Right kidney (tissue), 1 donor: Measurements from ENCODE around the gene PISD.

Experiments used
- DNase-seq: peaks from one replicate; pipeline ENCODE4 v3.0.0-alpha.2; 2016

The PISD gene

DNA sequence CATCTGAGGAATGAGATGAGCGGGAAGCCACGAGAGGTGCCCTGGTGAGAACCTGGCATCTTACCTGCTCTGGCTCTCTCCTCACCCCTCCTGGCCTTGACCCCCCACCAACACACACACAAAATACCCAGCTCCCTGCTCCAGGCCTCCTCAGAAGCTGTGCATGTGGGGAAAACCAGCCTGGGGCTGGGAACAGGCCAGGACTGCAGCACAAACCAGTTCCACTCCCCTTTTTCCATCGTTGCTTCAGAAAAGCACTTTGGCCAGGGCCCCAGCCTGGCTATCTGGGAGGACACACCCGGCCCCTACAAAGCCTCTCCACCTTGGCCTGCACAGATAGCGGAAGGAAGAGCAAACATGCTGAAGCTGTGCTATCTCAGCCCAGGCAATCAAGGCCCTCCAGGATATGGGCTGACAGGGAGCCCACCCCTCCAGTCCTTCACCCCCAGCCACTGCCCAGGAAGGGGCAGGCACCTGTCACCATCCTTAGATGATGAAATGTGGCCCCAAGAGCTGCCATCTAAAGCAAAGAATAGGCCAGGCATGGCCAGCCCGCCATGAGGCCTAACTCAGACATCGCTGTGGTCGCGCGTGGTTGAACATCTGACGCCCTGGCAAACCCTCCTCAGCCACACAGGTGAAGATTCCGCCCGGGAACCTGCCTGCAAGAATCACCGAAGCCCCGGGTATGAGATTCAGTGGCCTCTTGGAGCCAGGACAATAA is 35.4 kb downstream of the PISD start:
- DNase-seq, result no peak

DNA sequence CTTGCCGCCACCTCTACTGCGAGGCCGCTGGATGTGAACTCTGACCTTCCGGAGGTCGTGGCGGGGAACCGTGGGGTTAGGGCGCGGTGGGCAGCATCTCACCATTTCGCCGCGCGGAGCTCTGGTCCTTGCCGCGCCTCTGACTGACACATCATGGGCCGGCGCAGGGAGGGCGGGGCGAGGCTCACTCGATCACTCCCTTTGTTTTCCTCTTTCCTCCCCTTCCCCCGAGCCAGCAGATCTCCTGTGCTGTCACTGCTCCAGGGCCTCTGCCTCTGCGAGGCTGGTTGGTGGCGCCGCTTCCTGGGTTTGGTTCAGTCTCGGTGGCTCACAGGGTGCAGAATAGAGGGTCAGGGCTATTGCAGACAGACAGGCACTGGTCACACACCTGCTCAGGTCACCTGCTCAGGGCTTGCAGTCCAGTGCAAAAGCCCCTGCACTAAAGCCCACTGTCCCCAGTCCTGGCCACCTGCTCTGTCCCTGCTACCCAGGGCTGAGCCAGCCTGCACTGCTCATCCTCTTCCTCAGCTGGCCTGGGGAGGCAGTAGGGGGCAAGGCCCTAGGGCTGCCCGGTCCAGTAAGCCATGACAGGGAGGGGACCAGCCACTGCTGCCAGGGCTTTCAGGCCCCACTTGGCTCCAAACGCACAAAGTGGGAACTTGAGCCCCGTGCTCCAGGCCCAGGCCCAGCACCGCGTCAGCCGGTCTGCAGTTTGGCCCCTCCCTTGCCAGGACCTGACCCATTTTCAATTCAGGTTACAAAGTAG is 36.2 kb downstream of the PISD start:
- DNase-seq, result peak; percentile 42

DNA sequence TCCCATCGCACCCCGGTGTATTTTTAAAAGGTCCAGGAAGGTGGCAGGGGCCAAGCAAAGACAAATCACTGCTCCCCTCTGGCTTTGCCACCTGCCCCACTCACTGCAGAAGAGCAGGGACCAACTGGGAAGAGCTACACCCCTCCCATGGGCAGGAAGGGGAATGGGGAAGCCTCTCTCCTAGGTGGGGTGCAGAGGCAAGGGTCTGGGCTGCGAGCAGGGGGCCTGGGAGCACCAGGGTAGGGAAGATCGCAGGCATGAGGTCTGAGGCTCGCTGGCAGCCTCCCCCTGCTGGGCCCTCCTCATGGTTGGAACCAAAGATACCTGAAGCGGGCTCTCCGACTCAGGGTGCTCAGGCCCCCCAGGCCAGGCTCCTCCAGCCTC is 36.8 kb downstream of the PISD start:
- no peak for DNase-seq

DNA sequence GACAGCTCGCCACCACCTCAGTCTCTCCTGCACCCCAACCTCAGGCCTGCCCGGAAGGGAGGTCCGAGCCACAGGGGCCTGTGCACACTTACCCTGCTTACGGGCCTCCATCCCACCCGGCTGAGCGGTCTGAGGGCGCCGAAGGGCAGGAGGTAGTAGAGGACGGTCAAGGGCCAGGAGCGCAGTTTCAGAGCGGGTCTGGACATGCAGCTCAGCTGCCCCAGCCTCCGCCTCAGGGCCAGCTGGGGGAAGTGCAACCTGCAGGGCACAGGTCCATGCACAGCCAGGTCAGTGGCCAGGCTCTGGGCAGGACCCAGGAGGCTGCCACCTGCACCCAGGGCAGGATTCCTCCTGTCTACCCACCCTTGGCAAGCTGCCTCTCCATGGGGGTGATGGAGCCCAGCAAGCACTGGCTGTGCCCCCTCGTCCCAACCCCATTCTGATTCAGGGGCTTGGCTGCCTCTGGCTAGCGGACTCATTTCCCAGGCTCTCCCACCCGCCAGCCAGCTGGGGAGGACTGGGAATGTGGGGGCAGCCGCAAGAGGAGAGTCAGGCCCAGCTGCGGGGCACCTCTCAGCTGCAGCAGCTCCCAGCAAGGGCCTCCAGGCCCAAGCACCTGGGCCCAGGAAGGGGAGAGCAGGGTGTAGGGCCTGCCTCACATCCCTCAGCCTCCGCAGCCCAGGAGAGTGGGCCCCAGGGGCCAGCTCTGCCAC is 38.3 kb downstream of the PISD start:
- no peak for DNase-seq

DNA sequence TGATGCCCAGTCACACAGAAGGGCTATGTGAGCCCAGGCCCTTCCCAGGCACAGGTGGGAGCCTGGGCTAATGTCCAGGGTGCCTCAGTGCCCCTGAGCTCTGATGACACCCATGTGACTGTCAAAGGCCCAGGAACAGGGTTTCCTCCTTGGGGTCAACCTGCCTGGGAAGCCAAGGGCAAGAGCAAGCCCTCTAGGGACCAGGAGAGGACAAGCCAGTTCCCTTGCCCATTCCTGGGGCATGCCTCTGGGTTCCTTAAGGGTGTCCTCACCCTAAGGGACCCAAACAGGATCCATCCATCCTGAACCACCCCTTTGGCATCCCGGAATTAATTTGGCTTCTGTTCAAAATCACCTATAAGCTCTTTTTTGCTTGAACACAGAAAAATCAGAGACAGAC is 39.0 kb downstream of the PISD start:
- DNase-seq, result no peak

DNA sequence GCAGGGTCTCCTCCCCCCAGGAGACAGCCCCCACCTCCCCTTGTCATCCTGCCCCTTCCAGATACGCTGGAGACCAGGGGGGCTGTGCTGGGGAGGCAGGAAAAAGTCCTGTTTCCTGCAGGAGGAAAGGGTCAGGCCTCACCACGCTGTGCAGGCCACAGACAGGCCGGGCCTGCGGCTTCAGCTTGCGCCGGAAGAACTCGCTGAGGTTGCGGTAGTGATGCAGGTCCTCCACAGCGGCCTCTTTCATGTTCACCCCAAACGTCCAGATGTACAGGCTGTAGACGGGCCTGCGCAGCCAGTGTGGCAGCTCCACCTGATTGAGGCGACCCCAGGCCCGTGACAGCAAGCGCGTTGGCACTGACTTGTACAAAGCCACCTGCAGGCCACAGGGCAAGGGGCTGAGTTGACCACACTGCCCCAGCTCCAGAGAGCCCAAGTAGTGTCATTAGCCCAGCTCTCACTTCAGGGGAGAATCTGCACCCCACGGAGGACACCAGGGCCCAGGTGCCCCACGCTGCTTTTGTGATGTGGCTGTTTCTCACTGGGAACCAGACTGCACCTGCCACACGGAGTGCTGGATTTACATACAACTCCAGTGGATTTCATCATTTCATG is 40.4 kb downstream of the PISD start:
- DNase-seq, result no peak

DNA sequence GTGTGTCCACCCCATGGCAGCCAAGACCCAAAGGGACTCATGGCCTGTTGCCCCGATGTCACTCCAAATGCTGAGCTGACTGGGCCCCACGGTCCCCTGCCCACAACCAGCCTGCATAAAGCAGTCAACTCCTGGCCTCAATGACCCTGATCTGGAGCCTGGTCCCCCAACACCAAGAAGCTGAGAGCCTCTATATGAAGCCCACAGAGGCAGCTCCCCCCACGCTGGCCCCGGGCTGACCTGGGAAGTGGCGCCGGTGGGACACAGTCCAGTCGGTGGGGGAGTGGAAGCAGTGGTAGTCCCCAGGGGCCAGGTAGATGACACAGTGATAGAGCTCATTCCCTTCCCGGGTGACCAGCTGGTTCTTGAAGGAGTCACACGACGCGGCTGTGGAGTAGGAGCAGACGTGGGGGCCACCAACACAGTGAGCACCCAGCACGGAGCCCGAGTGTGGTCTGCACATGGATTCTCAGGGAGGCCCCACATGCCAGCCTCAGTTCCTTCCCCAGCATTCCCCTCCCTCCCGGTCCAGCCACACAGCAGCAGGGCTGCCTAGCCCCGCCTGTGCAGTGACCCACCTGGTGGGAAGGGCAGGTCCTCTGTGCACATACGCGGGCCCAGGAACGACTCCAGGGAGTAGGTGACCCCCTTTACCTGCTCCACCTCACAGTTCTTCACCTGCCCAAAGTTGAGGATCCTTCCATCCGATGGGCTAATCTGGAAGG is 41.1 kb downstream of the PISD start:
- no peak for DNase-seq

DNA sequence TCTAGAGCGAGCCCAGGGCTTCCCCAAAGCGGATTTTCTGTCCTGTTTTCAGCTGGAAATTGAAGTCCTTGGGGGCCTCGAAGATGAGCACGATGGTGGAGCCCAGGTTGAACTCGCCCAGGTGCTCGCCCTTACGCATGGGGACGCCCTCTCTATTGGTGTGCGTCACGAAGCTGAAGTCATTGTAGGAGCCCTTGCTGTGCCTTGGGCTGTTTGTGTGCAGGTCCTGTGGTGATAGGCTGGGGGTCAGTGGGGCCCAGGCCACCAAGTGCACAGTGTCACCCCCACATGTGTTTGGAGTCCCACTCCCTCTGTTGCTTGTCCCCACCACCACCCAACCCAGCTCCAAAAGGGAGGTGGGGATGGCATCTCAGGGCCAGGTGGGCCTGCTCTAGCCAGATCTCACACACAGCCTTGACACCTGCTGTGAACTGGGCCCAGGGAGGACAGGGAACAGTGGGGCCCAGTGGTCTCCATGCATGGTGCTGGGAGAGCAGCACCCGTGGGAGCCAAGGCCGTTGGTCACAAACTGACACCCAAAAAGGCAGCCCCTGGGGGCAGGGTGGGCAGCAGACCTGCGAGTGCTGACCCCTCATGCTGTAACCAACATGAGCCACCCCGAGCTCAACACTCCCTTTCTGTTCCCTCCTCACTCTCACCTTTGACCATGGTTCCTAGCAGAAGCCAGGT is 42.3 kb downstream of the PISD start:
- DNase-seq, result no peak

DNA sequence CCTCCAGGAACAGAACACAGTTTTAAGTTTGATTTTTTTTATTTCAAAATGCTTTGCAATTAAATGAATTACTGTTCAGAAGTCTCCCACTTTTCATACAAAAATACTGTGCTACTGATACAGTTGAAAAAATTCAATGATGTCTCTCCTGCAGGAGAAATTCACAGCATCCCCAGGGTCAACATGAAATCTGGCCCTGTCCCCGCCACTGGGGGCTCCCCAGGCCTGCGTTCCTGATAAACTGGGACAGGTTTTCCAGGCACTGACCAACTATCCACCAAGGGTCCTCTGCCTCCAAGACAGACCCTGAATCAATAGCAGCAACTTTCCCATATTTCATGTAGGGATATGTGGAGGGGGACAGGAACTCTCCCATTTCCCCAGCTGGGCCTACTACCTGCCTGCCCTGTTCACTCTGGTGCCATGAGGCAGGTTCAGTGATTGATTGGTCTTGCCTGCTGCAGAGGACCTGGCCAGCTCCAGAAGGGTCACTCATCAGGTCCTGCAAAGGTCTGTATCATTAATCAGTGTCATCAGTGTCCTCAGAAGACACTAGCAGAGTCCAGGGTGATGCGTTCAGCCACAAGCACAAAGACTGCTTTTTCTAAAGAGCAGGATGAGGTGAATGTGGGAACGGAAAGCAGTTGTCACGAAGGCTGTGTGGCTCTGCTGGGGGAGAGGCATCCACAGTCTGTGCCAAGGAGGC is 43.4 kb downstream of the PISD start:
- DNase-seq, result no peak

DNA sequence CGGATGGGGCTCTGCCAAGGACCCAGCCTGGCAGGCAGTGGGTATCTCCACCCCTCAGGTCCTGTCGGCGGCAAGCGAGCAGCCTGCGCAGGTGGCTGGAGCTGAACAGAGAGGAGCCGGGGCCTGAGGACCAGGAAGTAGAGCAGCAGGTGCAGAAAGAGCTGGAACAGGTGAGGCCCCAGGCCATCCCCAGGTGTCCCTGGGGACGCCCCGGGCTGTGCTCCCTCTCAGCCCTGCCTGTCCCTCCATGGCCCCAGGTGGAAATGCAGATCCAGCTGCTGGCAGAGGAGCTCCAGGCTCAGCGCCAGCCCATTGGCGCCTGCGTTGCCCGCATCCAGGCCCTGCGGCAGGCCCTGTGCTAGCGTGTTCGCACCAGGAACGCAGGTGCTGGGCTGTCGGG is 44.0 kb downstream of the PISD start:
- DNase-seq, result no peak

DNA sequence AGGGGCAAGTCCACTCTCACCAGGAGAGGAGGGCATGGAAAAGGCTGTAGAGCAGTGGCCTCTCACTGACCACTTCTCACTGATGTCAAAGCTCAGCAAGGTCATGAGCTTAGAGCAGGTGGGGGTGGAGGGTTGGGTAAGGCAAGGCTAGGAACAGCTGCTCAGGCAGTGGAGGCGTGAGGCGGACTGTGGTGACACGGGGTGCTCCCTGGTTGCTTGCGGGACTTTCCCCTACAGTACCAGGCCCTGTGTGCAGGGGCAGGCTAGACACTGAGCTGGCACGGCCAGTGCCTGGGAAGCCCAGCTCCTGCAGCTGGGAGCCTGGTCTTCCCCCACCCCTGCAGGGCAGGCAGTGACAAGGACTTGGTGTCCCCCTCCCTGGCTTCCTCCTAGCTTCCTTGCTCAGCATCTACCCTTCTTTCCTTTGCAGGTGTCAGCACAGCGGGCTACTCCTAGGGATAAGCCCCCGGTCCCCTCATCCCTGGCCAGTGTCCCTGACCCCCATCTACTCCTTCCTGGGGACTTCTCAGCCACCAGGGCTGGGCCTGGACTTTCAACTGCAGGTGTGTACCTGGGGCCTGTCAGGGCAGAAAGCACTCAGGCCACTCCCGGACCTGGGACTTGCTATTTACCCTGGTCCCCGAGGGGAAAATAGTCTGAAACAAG is 45.6 kb downstream of the PISD start:
- no peak for DNase-seq

DNA sequence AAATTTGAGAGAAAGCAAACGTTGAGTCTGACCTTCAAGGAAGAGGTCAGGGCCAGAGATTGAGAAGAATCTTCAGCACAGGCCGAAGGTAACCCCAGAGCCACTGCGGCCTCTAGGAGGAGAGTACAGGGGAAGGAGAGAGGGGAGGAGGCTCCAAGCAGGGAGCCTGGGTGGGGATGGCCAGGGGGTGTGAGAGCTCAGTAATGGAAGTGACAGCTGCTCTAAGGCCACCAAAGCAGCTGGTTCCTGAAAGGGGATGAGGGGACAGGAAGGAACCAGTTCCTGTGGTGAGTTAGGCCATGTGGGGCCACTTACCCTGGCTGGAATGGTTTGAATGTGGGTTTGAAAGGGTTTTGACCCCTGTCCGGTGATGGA is 46.1 kb downstream of the PISD start:
- no peak for DNase-seq

DNA sequence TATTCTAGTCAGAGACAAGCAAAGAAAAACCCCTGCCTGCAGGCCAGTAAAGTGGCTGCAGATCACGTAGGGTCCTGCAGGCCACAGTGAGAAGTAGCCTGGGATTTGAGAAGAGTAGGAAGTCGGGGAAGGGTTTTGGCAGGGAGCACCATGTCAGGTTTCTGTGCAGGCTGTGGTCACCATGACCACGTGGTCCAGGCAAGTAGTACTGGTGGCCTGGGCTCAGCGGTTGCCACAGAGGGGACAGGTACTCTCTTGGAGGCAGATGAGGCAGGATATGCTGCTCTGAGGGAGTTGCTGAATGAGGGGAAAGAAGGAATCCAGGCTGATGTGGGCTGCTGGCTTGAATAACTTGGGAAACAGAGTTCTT is 46.5 kb downstream of the PISD start:
- no peak for DNase-seq

DNA sequence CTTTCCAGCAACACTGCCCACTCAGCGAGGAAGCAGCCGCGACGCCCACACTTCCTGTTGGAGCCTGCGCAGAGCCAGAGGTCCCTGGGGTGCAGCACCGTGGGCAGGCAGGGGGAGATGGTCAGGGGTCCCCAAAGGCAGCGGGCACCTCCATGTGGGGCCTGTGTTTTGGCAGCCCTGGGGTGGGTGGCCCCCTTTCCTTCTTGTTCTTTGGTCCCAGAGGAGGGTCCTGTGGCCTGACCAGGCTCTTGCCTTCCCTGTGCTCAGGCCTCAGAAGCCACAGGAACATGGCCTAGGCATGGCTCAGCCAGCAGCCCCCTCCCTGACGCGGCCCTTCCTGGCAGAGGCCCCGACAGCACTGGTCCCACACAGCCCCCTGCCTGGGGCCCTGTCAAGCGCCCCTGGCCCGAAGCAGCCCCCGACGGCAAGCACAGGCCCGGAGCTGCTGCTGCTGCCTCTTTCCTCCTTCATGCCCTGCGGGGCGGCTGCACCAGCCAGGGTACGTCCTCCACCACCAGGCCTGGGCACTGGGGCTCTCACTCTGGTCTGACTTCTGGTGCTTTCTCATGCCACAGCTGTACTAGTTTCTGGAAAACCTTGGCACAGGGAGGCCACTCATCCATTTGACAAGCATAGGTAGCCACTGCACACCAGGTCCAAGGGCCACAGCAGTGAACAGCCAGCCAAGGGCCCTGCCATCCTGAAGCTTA is 47.1 kb downstream of the PISD start:
- no peak for DNase-seq

DNA sequence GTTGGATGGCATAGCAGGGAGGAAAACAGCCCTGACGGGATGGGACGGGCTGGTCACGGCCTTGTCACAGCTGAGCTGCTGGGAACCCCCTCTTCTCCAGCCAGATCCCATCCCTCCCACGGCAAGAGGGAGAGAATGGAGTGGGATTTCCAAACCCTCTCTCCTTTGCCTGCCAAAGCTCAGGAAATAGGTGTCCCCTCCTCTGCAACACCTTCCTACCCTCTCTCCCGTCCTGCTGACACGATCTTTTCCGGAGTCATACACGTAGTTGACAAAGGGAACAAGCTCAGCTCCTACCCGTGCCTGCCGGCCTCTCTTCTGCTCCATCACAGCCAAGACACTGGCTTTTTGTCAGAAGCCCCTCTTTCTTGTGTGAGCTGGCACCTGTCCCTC is 48.1 kb downstream of the PISD start:
- no peak for DNase-seq

DNA sequence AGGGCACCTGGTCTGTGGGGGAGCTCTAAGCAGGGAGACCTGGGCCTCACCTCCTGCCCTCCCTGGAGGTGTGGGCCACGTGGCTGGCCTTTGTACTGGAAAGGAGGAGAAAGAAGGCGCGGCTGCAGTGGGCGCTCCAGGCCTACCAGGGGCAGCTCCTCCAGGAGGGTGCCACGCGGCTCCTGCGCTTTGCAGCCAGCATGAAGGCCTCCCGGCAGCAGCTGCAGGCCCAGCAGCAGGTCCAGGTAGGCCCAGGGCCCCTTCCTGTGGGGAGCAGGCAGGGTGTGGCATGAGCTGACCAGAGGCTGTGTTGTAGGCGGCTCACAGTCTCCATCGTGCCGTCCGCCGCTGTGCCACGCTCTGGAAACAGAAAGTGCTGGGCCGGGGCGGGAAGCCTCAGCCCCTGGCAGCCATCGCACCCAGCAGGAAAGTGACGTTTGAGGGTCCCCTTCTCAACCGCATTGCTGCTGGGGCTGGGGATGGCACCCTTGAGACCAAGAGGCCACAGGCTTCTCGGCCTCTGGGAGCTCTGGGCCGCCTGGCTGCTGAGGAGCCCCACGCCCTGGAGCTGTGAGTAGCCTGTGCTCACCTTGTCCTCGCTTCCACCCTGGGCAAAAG is 48.6 kb downstream of the PISD start:
- no peak for DNase-seq

DNA sequence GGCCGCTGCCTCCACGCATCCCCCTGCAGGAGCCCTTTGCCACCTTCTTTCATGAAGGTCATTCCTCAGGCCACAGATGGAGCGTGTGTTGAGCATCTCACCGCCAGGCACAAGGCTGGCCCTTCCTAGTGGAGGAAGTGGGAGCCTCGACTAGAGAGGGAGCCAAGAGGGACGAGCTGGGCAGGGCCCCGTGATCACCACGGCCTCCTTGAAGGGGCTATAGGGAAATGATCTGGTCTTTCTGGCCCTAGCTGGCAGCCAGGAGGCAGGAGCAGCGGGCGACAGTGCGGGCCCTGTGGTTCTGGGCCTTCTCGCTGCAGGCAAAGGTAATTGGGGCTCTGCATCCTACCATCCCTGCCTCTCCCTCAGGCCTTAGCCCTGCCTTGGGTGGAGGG is 49.1 kb downstream of the PISD start:
- no peak for DNase-seq

DNA sequence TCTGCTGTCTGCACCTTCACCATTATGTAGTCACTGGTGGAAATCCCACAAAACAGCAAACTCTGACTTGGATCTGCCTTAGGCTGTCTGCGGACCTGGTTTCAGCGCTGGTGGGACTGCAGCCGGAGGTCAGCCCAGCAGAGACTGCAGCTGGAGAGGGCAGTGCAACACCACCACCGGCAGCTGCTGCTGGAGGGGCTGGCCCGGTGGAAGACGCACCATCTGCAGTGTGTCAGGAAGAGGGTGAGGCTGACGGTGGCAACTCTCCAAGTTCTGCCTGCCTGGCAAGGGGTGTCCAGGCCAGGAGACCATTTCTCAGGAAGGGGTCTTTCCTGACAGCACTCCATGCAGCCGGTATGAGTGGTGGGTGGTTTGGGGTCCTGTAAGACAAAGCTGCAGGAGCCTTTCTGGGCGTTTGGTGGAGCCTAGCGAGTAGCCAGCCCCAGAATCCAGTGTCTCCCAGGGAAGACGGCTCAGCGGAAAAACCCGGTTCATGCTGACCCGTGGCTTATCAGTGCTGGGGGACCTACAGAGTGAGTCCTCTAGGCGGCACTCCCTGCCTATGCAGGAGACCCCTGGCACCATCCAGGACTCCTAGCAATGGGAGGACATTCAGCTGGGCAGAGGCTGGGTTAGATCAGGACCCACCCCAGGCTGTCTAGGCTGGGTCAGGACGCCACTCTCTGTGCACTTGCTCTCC is 50.8 kb downstream of the PISD start:
- DNase-seq, result no peak

DNA sequence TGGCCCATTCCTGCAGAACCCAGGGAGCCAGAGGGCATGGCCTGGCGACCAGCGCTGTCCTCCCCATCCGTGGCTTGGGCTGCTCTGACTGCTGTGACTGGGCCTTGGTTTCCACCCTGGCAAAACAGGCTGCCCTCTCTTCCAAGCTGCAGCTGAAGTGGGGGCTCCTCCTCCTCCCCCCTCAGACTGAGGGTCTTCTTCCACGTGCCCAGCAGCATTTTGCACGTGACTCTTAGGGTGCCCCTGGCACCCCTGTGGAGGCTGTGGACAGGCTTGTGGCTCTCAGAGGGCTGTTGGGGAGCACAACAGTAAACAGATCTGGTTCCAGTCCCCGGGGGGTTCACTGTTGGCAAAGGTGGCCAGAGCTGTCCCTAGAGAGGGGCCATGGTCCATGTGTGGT is 51.4 kb downstream of the PISD start:
- no peak for DNase-seq
